ENCODE data around the gene CAP1.
A peak's percentile ranks its signal among the peaks of the same experiment; 100 is the strongest.
"Not testable (repeated sequence)": the region's sequence is repeated elsewhere in the genome, so short reads cannot be mapped to it uniquely, and the experiment has no call there.

CAP1 gene, protein sequence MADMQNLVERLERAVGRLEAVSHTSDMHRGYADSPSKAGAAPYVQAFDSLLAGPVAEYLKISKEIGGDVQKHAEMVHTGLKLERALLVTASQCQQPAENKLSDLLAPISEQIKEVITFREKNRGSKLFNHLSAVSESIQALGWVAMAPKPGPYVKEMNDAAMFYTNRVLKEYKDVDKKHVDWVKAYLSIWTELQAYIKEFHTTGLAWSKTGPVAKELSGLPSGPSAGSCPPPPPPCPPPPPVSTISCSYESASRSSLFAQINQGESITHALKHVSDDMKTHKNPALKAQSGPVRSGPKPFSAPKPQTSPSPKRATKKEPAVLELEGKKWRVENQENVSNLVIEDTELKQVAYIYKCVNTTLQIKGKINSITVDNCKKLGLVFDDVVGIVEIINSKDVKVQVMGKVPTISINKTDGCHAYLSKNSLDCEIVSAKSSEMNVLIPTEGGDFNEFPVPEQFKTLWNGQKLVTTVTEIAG

DNA sequence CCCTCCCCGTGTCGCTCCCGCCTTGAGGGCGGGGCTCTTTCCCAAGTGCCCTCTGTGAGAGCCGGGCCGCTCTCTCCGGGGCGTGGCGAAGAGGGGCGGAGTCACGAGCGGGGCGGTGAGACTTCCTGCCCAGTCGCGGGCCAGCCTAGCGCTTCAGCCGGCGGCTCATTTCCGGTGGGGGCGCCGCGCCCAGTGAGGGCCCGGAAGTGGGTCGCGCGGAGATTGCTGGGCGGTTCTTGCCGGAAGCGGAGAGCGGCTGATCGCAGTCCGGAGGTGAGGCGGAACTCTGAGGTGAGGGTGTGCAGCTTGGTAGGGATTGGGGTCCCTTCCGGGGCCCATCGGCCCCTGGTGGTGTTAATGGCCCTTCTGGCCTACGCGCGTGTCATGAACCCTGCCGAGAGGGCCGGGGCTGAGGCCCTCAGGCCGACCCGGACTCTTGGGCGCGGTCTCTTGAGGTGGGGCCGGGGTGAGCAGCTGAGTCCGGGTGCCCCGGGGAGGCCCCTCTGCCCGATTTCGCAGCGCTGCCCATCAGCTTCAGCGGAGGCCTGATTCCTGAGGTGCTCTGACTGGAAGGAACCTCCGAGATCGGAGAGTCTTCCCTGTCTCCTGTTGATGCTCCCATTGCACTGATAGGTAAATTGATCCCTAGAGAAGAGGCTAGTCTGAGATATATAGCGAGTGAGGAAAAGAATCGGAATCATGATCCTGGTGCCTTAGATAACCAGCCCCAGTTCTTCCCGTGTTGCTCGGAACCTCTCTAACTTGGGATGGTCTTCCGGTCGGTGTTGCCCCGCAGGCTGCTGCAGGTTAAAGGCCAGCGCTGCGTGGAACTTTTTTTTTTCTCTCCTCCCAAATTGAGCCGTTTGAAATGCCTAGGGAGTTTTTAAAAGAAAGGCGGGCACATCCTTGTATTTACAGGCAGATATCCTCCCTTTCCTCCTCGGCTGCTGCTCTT lies at the start of gene CAP1:
CAP1 (plus strand) TSS at position 219 of the 955 bp plus-strand sequence. CDS start 18,618 bp downstream, outside the sequence.
- DNase-seq = peak; percentile 99

DNA sequence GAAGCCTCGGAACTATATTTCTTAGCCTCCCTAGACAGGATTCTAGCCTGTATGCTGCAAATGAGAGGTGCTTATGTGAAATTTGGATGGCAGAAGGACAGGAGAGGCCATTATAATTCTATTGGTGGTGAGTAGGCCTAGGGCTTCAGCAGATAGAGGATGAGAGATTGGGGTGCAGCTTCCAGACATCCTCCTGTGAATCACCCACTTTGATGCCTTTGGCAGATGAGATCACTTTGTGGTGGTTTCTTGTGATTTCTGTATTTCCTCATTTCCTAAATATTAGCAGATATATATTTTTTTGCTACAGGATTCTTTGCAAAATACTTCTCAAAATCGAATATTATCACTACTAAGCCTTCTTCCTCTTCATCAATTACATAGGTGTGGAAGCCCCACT lies 48.3 kb upstream of the CAP1 start:
- no peak for DNase-seq

DNA sequence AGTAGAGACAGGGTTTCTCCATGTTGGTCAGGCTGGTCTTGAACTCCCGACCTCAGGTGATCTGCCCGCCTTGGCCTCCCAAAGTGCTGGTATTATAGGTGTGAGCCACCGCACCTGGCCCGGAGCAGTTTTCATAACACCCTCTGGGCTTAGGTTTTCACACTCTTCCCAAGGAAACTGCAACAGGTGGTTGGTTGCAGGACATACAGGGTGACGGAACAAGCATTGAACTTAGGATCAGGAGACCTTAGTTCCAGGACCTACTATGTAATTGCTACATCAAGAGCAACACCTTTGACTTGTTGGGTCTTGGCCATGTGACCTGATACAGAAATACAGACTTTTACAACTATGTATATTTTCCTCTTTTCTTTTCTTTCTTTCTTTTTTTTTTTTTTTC lies 47.6 kb upstream of the CAP1 start:
- DNase-seq = no peak

DNA sequence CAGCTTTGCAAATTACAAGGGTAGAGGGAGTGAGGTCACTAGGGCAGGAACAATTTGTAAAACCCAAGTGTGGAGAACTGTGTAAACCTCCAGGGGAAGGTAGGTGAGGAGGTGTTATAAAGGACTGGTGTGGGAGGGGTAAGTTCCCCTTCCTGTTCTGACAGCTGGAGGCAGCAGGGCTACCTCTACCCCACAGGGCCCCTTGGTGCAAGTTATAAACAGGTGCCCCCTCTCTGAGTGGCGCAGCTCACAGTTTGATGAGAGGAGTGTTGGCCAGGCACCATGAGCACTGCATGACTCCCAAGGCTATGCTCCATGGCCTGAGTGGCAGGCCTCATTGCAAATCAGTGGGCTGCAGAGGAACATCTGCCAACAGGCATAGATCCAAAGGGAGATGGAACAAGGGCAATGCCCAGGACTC lies 44.5 kb upstream of the CAP1 start:
- DNase-seq = no peak

DNA sequence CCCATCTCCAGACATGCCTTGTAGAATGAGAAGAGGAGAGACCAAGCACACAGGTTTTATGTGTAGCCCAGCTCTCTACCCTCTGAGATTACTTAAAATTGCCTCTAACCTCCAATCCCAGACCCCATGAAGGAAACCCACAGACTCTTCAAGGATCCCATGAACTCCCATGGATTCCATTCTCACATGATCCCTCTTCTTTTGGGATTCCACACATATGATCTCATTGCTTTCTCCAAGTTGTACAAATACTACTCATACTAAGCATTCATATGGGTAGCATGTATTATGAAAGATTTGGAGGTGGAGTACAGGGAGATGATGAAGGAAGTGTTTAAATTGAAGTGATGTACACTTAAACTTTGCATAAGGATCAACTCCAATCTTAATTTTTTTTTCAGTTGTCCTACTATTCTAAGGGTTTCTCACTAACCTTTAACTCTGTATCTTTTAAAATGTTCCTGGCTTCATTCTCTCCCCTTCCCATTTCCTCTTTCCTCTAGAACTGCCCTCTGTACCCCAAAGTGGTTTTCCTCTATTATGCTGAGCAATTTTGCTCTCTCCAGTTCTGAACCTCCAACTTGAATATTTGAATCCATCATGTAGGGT lies 44.0 kb upstream of the CAP1 start:
- DNase-seq = no peak

DNA sequence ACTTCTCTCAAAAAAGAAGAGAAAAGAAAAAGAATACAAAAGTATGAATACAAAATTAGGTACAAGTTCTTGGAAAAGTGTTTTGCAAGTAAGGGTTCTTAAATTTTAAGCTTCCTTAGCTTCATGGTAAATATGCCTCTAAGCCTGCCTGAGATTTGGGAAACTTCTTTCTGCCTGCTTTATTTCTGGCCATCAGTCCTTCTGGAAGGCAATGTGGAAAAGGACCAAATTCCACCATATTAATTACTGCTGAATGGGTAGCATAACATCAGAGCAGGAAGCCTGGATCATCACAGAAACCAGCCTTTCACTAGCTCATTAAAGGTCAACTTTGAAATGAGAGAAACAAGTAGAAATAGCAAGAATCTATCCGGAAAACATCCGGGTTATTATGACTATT lies 39.1 kb upstream of the CAP1 start:
- no peak for DNase-seq

DNA sequence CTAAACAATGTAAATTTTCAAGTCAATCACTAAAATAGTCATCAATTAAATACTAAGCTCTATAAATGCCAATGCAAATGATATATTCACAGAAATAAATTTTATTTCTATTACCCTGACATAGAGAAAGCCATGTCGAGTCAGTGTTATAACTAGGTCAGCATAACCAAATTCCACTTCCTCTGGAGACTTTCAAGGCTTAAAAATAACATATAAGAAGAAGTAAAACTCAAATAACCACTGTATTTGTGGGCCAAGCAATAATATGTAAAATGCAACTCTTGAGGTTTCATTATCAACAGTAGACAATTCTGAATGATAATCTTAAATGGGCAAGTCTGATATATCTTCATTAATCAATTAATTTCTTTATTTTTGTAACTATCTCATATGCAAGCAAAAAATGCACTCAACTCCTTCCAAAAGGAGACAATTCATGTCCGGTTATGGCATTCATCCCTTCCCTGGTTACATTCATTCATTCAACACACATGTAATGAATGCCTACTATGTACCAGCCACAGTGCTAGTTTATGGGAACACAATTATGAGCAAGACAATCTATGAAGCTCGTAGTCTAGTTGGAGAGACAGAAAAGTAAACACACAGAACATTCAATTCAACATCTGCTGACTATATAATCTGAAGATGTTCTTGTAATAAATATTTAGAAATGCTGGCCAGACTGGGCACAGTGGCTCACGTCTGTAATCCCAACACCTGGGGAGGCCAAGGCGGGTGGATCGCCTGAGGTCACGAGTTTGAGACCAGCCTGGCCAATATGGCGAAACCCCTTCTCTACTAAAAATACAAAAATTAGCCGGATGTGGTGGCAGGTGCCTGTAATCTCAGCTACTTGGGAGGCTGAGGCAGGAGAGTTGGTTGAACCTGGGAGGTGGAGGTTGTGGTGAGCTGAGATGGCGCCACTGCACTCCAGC lies 37.1 kb upstream of the CAP1 start:
- DNase-seq = no peak

DNA sequence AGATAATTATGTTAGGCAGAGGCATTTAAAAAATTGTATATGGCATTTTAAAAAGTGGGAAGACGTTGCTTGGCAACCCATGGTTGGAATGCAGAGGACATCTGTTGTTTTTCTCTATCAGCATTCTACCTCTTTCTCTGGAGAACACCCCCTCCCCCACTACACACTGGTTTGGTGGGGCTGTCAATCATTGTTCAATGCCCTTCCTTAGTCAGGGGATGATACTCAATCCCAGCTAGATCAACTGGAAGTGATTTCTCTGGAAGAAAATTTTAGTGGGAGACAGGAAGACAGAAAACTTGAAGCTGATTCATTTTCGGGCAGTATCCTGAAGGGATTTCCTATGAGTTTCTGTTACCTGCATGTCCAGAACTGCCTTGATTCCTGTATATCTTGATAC lies 35.7 kb upstream of the CAP1 start:
- DNase-seq = peak in 1 of 2 donors; percentile 12

DNA sequence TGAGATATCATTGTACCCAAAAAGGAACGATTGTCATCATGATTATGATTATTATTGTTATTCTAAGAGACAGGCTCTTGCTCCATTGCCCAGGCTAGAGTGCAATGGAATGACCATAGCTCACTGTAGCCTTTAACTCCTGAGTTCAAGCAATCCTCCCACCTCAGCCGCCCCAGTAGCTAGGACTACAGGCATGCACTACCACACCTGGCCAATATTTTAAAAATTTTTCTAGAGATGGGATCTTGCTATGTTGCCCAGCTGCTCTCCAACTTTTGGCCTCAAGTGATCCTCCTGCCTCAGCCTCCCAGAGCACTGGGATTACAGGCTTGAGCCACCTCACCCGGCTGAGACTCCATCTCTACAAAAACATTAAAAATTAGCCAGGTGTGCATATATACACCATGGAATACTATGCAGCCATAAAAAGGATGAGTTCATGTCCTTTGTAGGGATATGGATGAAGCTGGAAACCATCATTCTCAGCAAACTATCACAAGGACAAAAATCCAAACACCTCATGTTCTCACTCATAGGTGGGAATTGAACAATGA lies 33.0 kb upstream of the CAP1 start:
- not testable (repeated sequence) for DNase-seq

DNA sequence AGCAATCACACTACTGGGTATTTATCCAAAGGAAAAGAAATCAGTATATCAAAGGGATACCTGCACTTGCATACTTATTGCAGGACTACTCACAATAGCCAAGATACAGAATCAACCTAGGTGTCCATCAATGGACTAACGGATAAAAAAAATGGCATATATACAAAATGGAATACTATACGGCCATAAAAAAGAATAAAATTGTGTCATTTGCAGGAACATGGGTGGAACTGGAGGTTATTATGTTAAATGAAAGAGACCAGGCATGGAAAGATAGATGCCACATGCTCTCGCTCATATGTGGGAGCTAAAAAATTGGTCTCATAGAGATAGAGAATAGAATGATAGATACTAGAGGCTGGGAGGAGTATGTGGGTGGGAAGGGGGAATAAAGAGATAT lies 29.3 kb upstream of the CAP1 start:
- DNase-seq = no peak

DNA sequence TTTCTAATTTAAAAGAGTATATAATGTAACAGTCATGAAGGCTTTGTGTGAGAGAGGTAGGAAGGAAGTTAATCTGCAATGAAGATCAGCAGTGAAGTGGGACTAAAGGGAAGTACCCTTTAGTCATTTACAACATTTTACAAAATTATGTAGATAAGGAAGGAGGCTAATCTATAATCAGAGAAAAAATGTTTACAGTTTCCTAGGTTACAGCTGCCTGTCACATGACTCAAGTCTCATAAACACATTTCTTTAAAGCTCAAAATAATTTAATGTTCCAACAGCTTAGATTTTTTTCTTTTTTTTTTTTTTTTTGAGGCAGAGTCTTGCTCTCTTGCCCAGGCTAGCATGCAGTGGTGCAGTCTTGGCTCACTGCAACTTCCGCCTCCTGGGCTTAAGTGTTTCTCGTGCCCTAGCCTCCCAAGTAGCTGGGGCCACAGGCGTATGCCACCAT lies 26.2 kb upstream of the CAP1 start:
- DNase-seq = no peak

DNA sequence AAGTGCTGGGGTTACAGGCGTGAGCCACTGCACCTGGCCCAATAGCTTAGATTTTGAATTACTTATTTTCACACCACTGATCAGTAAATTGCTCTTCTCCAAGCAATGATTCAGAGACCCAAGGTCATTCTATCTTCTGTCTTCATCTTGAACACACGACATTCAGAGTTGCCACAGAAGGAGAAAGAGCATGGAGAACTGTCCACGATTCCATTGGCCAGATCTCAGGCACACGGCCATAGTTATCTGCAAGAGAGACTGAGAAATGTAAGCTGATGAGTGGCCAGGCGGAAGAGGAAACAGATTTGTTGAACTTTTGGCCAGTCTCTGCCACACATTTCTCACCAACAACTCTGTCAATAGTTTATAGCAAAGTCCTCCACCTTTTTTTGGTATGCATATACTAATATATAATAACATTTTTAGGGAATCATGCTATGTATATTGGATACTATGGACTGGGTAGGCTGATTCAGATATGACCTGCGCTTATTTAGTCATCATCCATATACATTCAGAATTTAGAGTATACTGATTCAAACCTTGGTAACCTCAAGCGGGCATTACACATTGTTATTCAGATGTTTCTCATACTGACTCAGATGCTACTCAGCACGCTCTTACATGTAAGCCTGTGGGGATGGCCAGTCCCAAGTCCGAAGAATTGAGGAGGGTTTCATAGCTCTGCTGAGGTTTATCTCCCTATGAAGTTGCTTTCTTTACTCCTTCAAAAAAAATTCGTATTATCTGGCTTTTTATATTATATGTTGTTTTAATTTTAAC lies 25.5 kb upstream of the CAP1 start:
- no peak for DNase-seq

DNA sequence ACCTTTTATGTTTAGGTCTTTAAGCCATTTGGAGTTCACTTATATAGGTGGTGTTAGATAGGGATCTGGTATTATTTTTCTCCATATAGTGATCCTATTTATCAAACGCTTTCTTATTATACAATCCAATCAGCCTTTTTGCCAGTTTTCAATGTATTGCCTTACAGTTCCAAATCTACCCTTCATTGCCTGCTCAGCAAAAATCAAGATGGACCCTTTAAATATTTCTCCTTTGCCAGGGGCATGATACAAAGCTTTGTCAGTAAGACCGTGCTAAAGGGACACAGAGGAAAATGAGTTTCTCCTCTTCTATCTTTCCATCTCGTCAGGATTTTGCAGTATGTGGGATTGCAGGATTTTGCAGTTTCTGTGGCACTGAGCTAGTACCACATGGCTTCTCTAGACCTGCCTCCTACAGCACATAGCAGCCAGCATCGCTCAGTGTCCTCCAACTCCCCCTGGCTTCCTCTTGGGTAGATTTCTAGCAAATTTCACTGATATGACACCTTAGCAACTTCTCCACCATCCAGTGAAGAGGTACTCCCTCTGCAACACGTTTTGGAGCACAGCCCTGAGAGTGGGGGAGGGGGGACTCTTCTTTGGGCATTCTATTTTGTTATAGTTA lies 22.5 kb upstream of the CAP1 start:
- no peak for DNase-seq

DNA sequence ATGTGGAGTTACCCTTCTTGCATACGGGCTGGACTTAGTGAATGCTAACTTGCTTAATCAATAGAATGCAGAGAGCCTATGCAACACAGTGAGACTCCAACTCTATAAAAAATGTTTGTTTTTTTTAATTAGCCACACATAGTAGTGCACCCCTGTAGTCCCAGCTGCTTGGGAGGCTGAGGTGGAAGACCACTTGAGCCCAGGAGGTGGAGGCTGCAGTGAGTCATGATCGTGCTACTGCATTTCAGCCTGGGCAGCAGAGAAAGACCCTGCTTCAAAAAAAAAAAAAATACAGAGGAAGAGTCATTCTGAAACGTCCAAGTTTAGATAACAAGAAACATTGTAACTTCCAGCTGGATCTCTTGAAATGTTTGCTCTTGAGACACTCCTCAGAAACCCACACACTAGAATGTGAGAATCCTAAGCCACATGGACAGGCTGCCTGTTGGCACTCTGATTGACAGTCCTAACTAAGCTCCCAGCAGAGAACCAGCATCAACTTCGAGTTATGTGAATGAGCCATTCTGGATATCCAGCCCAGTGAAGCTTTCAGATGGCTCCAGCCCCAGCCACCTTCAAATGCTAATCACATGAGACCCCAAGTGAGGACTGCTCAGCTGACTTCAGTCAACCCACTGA lies 20.0 kb upstream of the CAP1 start:
- DNase-seq = no peak

DNA sequence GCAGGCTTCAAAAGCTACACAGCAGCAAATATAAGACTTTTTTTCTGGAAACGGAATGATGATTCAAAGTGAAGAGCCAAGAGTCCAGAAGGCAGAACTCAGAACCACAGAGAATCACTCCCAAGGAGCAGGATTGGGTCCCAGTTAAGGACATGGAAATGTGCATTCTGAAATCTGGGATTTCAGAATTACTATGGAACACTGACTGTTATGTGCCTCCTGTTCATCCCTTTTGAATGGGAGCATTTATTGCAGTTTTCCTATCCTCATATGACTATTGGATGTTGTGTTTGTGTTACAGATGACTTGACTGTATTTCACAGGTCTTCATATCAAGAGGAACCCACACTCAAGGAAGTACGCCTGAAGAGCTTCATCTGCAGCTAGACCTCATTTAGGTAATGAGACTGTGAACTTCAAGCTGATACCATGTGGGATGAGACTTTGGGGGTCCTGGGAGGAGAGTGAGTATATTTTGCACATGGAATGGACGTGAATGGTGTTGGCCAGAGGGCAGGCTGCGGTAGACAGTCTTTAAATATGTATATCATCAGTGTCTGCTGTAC lies 17.1 kb upstream of the CAP1 start:
- DNase-seq = no peak

DNA sequence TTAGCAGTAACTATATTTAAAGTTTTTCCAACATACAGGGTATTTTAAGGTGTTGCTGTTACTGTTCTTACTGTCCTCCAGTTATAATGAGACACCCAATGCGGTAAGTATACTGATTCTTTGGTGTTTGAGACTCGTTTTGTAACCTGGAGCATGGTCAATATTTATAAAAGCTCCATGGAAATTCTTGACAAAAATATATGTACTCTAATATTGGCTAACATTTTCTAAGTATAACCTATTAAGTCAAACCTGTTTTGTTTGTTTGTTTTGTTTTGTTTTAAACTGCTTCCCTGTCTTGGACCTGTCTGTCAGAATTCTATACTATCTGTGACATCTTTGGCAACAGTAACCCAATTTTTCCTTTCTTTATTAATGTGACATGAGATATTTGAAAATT lies 15.9 kb upstream of the CAP1 start:
- no peak for DNase-seq

DNA sequence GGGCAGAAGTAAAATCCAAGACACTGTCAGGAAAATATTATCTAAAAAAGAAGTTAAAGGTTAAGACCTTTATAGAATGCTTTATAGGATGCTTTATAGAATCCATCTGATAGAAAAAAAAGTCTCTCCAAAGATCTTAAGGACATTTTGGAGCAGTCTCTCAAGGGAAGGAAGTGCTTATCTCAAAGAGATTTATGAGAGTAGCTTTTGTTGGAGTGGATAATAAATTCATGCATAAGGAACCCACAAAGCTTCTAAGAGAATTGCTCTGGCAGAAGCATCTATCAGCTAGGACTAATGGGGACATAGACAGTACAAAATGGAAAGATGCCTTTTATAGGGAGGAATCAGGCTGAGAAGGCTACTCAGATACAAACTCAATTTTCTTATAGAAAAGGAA lies 12.9 kb upstream of the CAP1 start:
- no peak for DNase-seq

DNA sequence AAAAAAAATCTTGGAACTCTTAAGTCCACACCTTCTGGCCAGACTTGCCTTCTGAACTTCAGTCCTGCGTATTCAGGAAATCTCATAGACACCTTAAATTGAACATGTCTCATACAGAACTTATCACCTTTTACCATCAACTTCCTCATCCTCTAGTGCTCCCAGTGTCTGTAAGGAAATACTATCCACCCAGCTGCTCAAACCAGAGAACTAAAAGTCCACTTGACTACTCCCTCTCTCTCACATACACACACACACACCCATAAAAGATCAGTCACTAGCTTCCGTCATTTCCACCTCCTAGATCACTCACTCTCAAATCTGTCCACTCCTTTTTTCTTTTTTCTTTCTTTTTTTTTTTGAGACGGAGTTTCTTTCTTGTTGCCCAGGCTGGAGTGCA lies 10.9 kb upstream of the CAP1 start:
- no peak for DNase-seq

DNA sequence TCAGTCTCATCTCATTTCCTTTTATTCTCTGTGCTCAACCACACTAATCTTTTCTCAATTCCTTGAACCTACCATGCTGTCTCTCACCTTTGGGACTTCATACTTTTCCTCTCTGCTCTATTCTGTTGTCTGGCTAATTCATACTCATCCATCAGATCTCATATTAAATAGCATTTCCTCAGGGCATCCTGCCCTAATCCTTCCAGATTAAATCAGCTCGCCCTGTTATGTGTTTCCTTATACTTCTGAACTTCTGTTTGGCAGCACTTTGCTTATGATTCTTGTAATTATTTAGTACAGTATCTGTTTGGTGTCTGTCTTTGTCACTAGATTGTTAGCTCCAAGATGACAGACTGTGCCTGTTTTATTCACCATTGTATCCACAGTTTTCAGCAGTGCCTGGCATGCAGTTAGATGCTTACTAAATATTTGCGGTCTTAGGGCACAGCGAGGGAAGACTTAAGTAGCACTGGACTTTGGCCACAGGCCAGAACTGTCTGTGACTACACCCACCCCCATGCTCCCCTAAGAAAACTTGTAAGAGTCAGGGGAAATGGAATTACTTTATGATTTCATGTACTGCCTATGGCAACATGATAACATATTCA lies 9.9 kb upstream of the CAP1 start:
- DNase-seq = no peak
